ENCODE data around the gene CNOT8.
A peak's percentile ranks its signal among the peaks of the same experiment; 100 is the strongest.

Gene CNOT8

GRCh38 chr5:154858297-154858971, at the start of gene CNOT8:
Gene CNOT8 (plus strand): TSS chr5:154858627. CDS start chr5:154863279, 4,652 bp downstream.
- TF ChIP-seq MAX (IDR thresholded peaks at IDR 0.05): peak; percentile 83
- TF ChIP-seq CREB1 (IDR thresholded peaks at IDR 0.05; ENCODE audit: low read depth): peak; percentile 34; the same call in 1 of the 2 replicates
- TF ChIP-seq EP300 (IDR thresholded peaks at IDR 0.05; ENCODE audit: borderline replicate concordance): peak; percentile 30; the same call in 1 of the 2 replicates
- TF ChIP-seq YY1 (IDR thresholded peaks at IDR 0.05; ENCODE audit: low read depth): peak; percentile 71; the same call in 1 of the 2 replicates
- TF ChIP-seq TEAD4 (IDR thresholded peaks at IDR 0.05): no peak; the same call in 1 of the 2 replicates

- TF ChIP-seq YY1 (IDR thresholded peaks at IDR 0.05; ENCODE audit: low read depth) (no peak), EP300 (IDR thresholded peaks at IDR 0.05; ENCODE audit: borderline replicate concordance) (no peak), USF1 (IDR thresholded peaks at IDR 0.05) (no peak), CEBPB (IDR thresholded peaks at IDR 0.05) (no peak), NFIC (IDR thresholded peaks at IDR 0.05) (no peak), TCF12 (IDR thresholded peaks at IDR 0.05; ENCODE audit: low read depth) (no peak), TAF1 (IDR thresholded peaks at IDR 0.05; ENCODE audit: low read depth) (no peak), RAD21 (IDR thresholded peaks at IDR 0.05; ENCODE audit: low read depth) (no peak), CREB1 (IDR thresholded peaks at IDR 0.05; ENCODE audit: low read depth) (no peak), REST (IDR thresholded peaks at IDR 0.05; ENCODE audit: low read depth) (no peak), FOXM1 (IDR thresholded peaks at IDR 0.05; ENCODE audit: borderline replicate concordance, low read depth) (no peak), ZBTB7A (IDR thresholded peaks at IDR 0.05; ENCODE audit: low read depth) (no peak)
These were observed 47.2 kb upstream of the CNOT8 start for GRCh38 chr5:154811239-154811638.

GRCh38 chr5:154811653-154812465, 46.6 kb upstream of the CNOT8 start:
- peak; percentile 67 for TF ChIP-seq RAD21 (IDR thresholded peaks at IDR 0.05; ENCODE audit: low read depth)
- TF ChIP-seq CREB1 (IDR thresholded peaks at IDR 0.05; ENCODE audit: low read depth): no peak
- TF ChIP-seq TEAD4 (IDR thresholded peaks at IDR 0.05): no peak

GRCh38 chr5:154813158-154813557, 45.3 kb upstream of the CNOT8 start:
- TF ChIP-seq CREB1 (IDR thresholded peaks at IDR 0.05; ENCODE audit: low read depth) (no peak), EP300 (IDR thresholded peaks at IDR 0.05; ENCODE audit: borderline replicate concordance) (no peak), REST (IDR thresholded peaks at IDR 0.05; ENCODE audit: low read depth) (no peak), TCF12 (IDR thresholded peaks at IDR 0.05; ENCODE audit: low read depth) (no peak), NFIC (IDR thresholded peaks at IDR 0.05) (no peak), ZBTB7A (IDR thresholded peaks at IDR 0.05; ENCODE audit: low read depth) (no peak), RAD21 (IDR thresholded peaks at IDR 0.05; ENCODE audit: low read depth) (no peak), MAX (IDR thresholded peaks at IDR 0.05) (no peak), USF1 (IDR thresholded peaks at IDR 0.05) (no peak), TEAD4 (IDR thresholded peaks at IDR 0.05) (no peak), TAF1 (IDR thresholded peaks at IDR 0.05; ENCODE audit: low read depth) (no peak), YY1 (IDR thresholded peaks at IDR 0.05; ENCODE audit: low read depth) (no peak)

GRCh38 chr5:154813736-154814135, 44.7 kb upstream of the CNOT8 start:
- no peak for TF ChIP-seq REST (IDR thresholded peaks at IDR 0.05; ENCODE audit: low read depth)
- TF ChIP-seq RAD21 (IDR thresholded peaks at IDR 0.05; ENCODE audit: low read depth): no peak
- TF ChIP-seq CEBPB (IDR thresholded peaks at IDR 0.05): no peak
- TF ChIP-seq TCF12 (IDR thresholded peaks at IDR 0.05; ENCODE audit: low read depth): no peak
- TF ChIP-seq YY1 (IDR thresholded peaks at IDR 0.05; ENCODE audit: low read depth): no peak
- TF ChIP-seq FOXM1 (IDR thresholded peaks at IDR 0.05; ENCODE audit: borderline replicate concordance, low read depth): no peak
- no peak for TF ChIP-seq TAF1 (IDR thresholded peaks at IDR 0.05; ENCODE audit: low read depth)
- no peak for TF ChIP-seq ZBTB7A (IDR thresholded peaks at IDR 0.05; ENCODE audit: low read depth)
- TF ChIP-seq USF1 (IDR thresholded peaks at IDR 0.05): no peak
- TF ChIP-seq MAX (IDR thresholded peaks at IDR 0.05): no peak
